Esophagus squamous epithelium (tissue), 4 donors: Measurements from ENCODE around the gene CDKN2B-AS1.

Experiments used
- CTCF ChIP-seq, 6 experiments: fragments of 450-650 bp in 4 of 6; fragments of 200-600 bp in 2 of 6; sonication (generic) in 2 of 6; IDR thresholded peaks; one replicate each; pipeline ENCODE4 v1.5.1; 2016 to 2019; ENCODE audit warnings: antibody characterized with exemption in 6 of 6, mild to moderate bottlenecking in 4 of 6, moderate library complexity in 4 of 6
- POLR2A ChIP-seq, 4 donors: fragments of 450-650 bp; IDR thresholded peaks; one replicate each; pipeline ENCODE4 v1.6.1; 2017; ENCODE audit warnings: antibody characterized with exemption in 4 of 4, mild to moderate bottlenecking in 4 of 4, moderate library complexity in 3 of 4

- TF ChIP-seq POLR2A (IDR thresholded peaks at IDR 0.05), result no peak
- no peak for TF ChIP-seq CTCF (IDR thresholded peaks at IDR 0.05)
Observed at GRCh38 chr9:22029231-22029630, 34.6 kb downstream of the CDKN2B-AS1 start.
